Left lung (tissue), 10 donors: Measurements from ENCODE around the gene TDRD10. TPM values are rescaled to one million over a fixed set of nuclear protein-coding genes. Genes with fewer than 3 reads are reported as not detected.

Experiments used
- ATAC-seq: fragments of 200-7000 bp; cut with Tn5 transposase; one replicate; pipeline ENCODE4 v1.9.1; 2020; ENCODE audit warnings: moderate library complexity
- DNase-seq, 4 donors: peaks; one replicate each; pipeline ENCODE4 v3.0.0-alpha.2; 2013 to 2020
- H3K27ac ChIP-seq, 2 donors: fragments of 200-600 bp; sonication (generic) in 1 of 2; one replicate each; pipeline versions ENCODE4 v1.5.0 to v1.8.0; 2020 to 2021
- H3K27me3 ChIP-seq, 2 donors: fragments of 200-600 bp; sonication (generic) in 1 of 2; one replicate each; pipeline versions ENCODE4 v1.5.0 to v1.8.0; 2020 to 2021
- H3K36me3 ChIP-seq, 2 donors: fragments of 200-600 bp; sonication (generic) in 1 of 2; one replicate each; pipeline versions ENCODE4 v1.5.0 to v1.8.0; 2020 to 2021
- H3K4me1 ChIP-seq, 2 donors: fragments of 200-600 bp; one replicate each; pipeline ENCODE4 v1.8.0; 2021
- H3K4me3 ChIP-seq, 2 donors: fragments of 200-600 bp; sonication (generic) in 1 of 2; one replicate each; pipeline versions ENCODE4 v1.5.0 to v1.8.0; 2020 to 2021; ENCODE audit warnings: mild to moderate bottlenecking in 1 of 2
- H3K9me3 ChIP-seq, 2 donors: fragments of 200-600 bp; sonication (generic) in 1 of 2; one replicate each; pipeline versions ENCODE4 v1.5.0 to v1.8.0; 2020 to 2021
- CTCF ChIP-seq, 2 donors: fragments of 200-600 bp; sonication (generic) in 1 of 2; IDR thresholded peaks; one replicate each; pipeline versions ENCODE4 v1.5.0 to v1.8.0; 2021; ENCODE audit warnings: antibody characterized with exemption in 2 of 2
- intact Hi-C, 2 donors: fragments of 100-400 bp; cut with DNase I; formaldehyde crosslinking; loops; one replicate each; pipeline versions ENCODE4 v1.11.2 to v1.14.2; 2022
- polyA plus RNA-seq, 6 donors: library from polyadenylated mRNA; unstranded; fragments of 120-200 nt; gene quantifications; one replicate each; pipeline ENCODE4 v1.2.1, GENCODE V29; 2013; ENCODE audit not compliant: insufficient read length in 6 of 6
- total RNA-seq, 2 donors: library from RNA; stranded (reverse); fragmentation: NEBNext Ultra II Directional; extraction: Animal tissue kit (Norgen Biotek cat#: 25700); gene quantifications; one replicate each; pipeline ENCODE4 v1.2.1, GENCODE V29; 2021
- donor health status: DM: no; HTN: yes; CAD: no.
- donor health status: DM: no; HTN: no; CAD: no.

Gene TDRD10
- total and polyA plus RNA-seq, 8 donors: 3.1 to 5.0 (median 3.6) TPM

- no peak overlapping the region for H3K27ac ChIP-seq
- no peaks in the 10 kb centered on the region for H3K9me3 ChIP-seq
- no peak for DNase-seq
- intact Hi-C loops: no loop called here
- no peak overlapping the region for H3K4me3 ChIP-seq
- no peak for ATAC-seq
- H3K27me3 ChIP-seq: no peaks in the 10 kb centered on the region
- no peaks in the 10 kb centered on the region for H3K4me1 ChIP-seq
- H3K36me3 ChIP-seq: peaks cover 6 to 100% of the 10 kb centered on the region in 2 donors
- no peak for TF ChIP-seq CTCF (IDR thresholded peaks at IDR 0.05)
These were observed 84.2 kb downstream of the TDRD10 start for GRCh38 chr1:154586231-154586630.

DNA sequence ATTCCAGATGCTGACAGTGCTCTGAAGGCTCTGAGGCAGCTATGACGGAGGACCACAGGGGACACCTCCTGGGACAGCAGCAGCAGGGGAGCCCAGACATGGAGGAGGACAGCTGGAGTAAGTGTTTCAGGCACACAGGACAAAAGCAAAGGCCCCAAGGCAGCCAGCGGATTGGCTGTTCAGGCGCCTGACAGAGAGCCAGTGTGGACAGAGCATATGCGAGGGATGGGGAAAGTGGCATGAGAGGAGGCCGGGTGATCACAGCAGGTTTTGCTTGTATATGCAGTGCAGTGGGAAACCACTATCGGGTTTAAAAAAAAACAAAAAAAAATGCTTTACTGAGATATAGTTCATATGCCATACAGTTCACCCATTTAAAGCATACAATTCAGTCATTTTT, 84.6 kb downstream of the TDRD10 start:
- ATAC-seq (no peak), DNase-seq (no peak)
- no peak for TF ChIP-seq CTCF (IDR thresholded peaks at IDR 0.05)
- H3K9me3 ChIP-seq: no peaks in the 10 kb centered on the region
- intact Hi-C loops: no loop called here
- no peaks in the 10 kb centered on the region for H3K4me1 ChIP-seq
- H3K27me3 ChIP-seq: no peaks in the 10 kb centered on the region
- H3K4me3 ChIP-seq: no peak overlapping the region
- peaks cover 6 to 100% of the 10 kb centered on the region in 2 donors for H3K36me3 ChIP-seq
- H3K27ac ChIP-seq: no peak overlapping the region

- DNase-seq (no peak), ATAC-seq (no peak)
- Histone ChIP-seq H3K36me3 (peaks cover 6 to 100% of the 10 kb centered on the region in 2 donors), H3K4me1 (no peaks in the 10 kb centered on the region), H3K27me3 (no peaks in the 10 kb centered on the region), H3K4me3 (no peak overlapping the region), H3K9me3 (no peaks in the 10 kb centered on the region), H3K27ac (no peak overlapping the region)
- no peak for TF ChIP-seq CTCF (IDR thresholded peaks at IDR 0.05)
- intact Hi-C loops: no loop called here
These were observed 87.8 kb downstream of the TDRD10 start for GRCh38 chr1:154589780-154590179.

DNA sequence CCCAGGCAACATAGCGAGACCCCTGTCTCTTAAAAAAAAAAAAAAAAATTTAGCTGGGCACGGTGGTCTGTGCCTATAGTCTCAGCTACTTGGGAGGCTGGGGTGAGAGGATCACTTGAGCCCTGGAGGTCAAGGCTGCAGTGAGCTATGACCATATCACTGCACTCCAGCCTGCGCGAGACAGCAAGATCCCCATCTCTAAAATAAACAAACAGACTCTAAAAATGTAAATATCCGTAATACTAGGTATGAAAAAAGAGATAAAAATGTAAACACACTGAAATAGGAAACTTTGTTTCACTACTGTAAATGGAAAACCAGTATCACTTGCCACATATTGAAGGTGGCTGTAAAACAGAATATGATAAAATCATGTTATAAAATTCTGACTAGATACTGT, 88.7 kb downstream of the TDRD10 start:
- H3K4me1 ChIP-seq: no peaks in the 10 kb centered on the region
- no peak overlapping the region for H3K27ac ChIP-seq
- H3K9me3 ChIP-seq: no peaks in the 10 kb centered on the region
- peaks cover 5 to 100% of the 10 kb centered on the region in 2 donors for H3K36me3 ChIP-seq
- intact Hi-C loops: no loop called here
- ATAC-seq (no peak), DNase-seq (no peak)
- H3K27me3 ChIP-seq: no peaks in the 10 kb centered on the region
- TF ChIP-seq CTCF (IDR thresholded peaks at IDR 0.05): no peak
- H3K4me3 ChIP-seq: no peak overlapping the region

DNA sequence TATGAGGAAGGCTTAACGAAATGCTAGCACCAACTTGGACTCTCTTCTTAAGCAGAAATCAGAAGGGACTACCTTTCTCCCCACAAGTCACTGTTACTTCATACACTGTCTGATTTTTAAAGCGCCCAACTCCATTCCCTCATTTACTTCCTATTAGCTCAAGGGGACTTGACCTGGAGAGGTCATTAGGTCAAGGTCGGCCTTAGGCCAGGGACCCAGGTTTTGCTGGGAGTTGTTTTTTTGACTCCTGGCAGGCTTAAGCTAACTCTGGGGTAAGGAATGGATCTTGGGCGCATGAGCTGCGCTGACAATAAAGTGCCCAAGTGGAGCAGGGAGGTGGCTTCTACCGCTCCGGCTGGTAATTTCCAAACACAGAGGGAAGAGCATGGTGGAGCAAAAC, 89.2 kb downstream of the TDRD10 start:
- intact Hi-C loops: no loop called here
- Histone ChIP-seq H3K27me3 (no peaks in the 10 kb centered on the region), H3K27ac (no peak overlapping the region), H3K4me1 (no peaks in the 10 kb centered on the region), H3K4me3 (no peak overlapping the region), H3K9me3 (no peaks in the 10 kb centered on the region), H3K36me3 (peaks cover under 1 to 100% of the 10 kb centered on the region in 2 donors)
- no peak for TF ChIP-seq CTCF (IDR thresholded peaks at IDR 0.05)
- ATAC-seq: no peak
- no peak for DNase-seq
